HCT116 (cell line): Measurements from ENCODE around the gene ZNF536. TPM values are rescaled to one million over a fixed set of nuclear protein-coding genes. Genes with fewer than 3 reads are reported as not detected.

ENCODE experiments used
- ATAC-seq: fragments of 200-7000 bp; cut with Tn5 transposase; 2 replicates; pipeline ENCODE4 v1.9.1; 2020; ENCODE audit warnings: mild to moderate bottlenecking, moderate library complexity
- BruUV-seq: library from RNA; stranded (reverse); fragments of 400-500 nt; replicated peaks from 2 replicates; lab custom pipeline; 2021; lab: Mats Ljungman, UMichigan
- CTCF ChIA-PET: fragments of 300-600 bp; sonication (Branson Sonifier 250); formaldehyde crosslinking; loops from one replicate; lab custom pipeline; 2021; ENCODE audit warnings: antibody characterized with exemption; lab: Charles Lee
- POLR2A ChIA-PET: fragments of 300-600, 350-600 bp; sonication (Branson Sonifier 250); formaldehyde crosslinking; loops from one replicate; lab custom pipeline; 2021; ENCODE audit warnings: antibody characterized with exemption; lab: Charles Lee
- RAD21 ChIA-PET, 2 experiments: fragments of 300-600 bp; sonication (Branson Sonifier 250); formaldehyde crosslinking; loops; one replicate each; lab custom pipeline; 2023; ENCODE audit warnings: low total read pairs in 2 of 2; ENCODE audit not compliant: uncharacterized antibody in 2 of 2, unreplicated experiment in 2 of 2, low non-redundant PET in 1 of 2; lab: Charles Lee
- DNase-seq: peaks from one replicate; pipeline ENCODE4 v3.0.0-alpha.2; 2010; ENCODE audit warnings: low read depth, low spot score
- H2AFZ ChIP-seq: fragments of 200-600 bp; shearing (Covaris generic), sonication (generic); 2 replicates; pipeline ENCODE4 v1.6.1; 2017; ENCODE audit warnings: low read depth, mixed run types, mixed read lengths, antibody characterized with exemption, low read length; ENCODE audit not compliant: poor library complexity, severe bottlenecking
- H3K27ac ChIP-seq: 2 replicates; pipeline ENCODE4 v1.5.1; 2012; ENCODE audit warnings: low read depth, low read length
- H3K27me3 ChIP-seq: fragments of 200-600 bp; sonication (generic); 2 replicates; pipeline ENCODE4 v1.6.1; 2016; ENCODE audit warnings: mixed run types, low read length, mixed read lengths; ENCODE audit not compliant: insufficient read depth
- H3K36me3 ChIP-seq, 2 experiments: fragments of 200-500 bp in 1 of 2; fragments of 200-600 bp in 1 of 2; sonication (Bioruptor generic) in 1 of 2; sonication (generic) in 1 of 2; 2 replicates each; pipeline versions ENCODE4 v1.5.1 to v1.6.1; 2014 to 2016; ENCODE audit warnings: low read length in 2 of 2, inconsistent platforms in 1 of 2, mixed read lengths in 1 of 2, mixed run types in 1 of 2; ENCODE audit not compliant: insufficient read depth in 2 of 2, control insufficient read depth in 1 of 2
- H3K4me1 ChIP-seq, 2 experiments: fragments of 200-600 bp in 1 of 2; sonication (generic) in 1 of 2; 2 replicates each; pipeline versions ENCODE4 v1.5.1 to v1.6.1; 2012 to 2017; ENCODE audit warnings: low read length in 2 of 2, inconsistent platforms in 1 of 2, mild to moderate bottlenecking in 1 of 2, mixed read lengths in 1 of 2, mixed run types in 1 of 2, moderate library complexity in 1 of 2; ENCODE audit not compliant: insufficient read depth in 2 of 2, control insufficient read depth in 1 of 2
- H3K4me2 ChIP-seq: fragments of 200-600 bp; sonication (generic); 2 replicates; pipeline ENCODE4 v1.6.1; 2017; ENCODE audit warnings: mixed run types, low read length, mixed read lengths
- H3K4me3 ChIP-seq, 2 experiments: fragments of 200-600 bp in 1 of 2; sonication (generic) in 1 of 2; replicated peaks in 1 of 2; 2 replicates each; pipeline ENCODE4 v1.5.1; 2011 to 2016; ENCODE audit warnings: low read length in 2 of 2, control low read depth in 1 of 2, low read depth in 1 of 2, mild to moderate bottlenecking in 1 of 2, mixed read lengths in 1 of 2, mixed run types in 1 of 2
- H3K79me2 ChIP-seq: fragments of 200-600 bp; sonication (generic); 2 replicates; pipeline ENCODE4 v1.6.1; 2017; ENCODE audit warnings: mild to moderate bottlenecking, mixed run types, low read length, moderate library complexity, mixed read lengths; ENCODE audit not compliant: insufficient read depth
- H3K9ac ChIP-seq: fragments of 200-600 bp; sonication (generic); 2 replicates; pipeline ENCODE4 v1.6.1; 2016; ENCODE audit warnings: low read length, mixed read lengths
- H3K9me2 ChIP-seq: fragments of 200-600 bp; sonication (generic), shearing (Covaris generic); 2 replicates; pipeline ENCODE4 v1.6.1; 2017; ENCODE audit warnings: mixed run types, mild to moderate bottlenecking, moderate library complexity; ENCODE audit not compliant: insufficient read depth
- H3K9me3 ChIP-seq, 2 experiments: fragments of 200-500 bp in 1 of 2; fragments of 200-600 bp in 1 of 2; sonication (Bioruptor generic) in 1 of 2; sonication (generic) in 1 of 2; 2 replicates each; pipeline ENCODE4 v1.6.1; 2014 to 2017; ENCODE audit warnings: low read length in 2 of 2, mixed read lengths in 2 of 2, inconsistent platforms in 1 of 2, low read depth in 1 of 2, mild to moderate bottlenecking in 1 of 2, mixed run types in 1 of 2, moderate library complexity in 1 of 2; ENCODE audit not compliant: control insufficient read depth in 1 of 2, insufficient read depth in 1 of 2
- H4K20me1 ChIP-seq: fragments of 200-600 bp; sonication (generic), shearing (Covaris generic); 2 replicates; pipeline ENCODE4 v1.6.1; 2017; ENCODE audit warnings: mixed run types, mild to moderate bottlenecking, moderate library complexity; ENCODE audit not compliant: insufficient read depth
- CEBPB ChIP-seq: IDR thresholded peaks from 2 replicates; pipeline ENCODE4 v1.6.1; 2012; ENCODE audit warnings: low read depth
- ELF1 ChIP-seq: IDR thresholded peaks from 2 replicates; pipeline ENCODE4 v1.6.1; 2012; ENCODE audit warnings: low read depth, borderline replicate concordance
- EZH2phosphoT487 ChIP-seq: fragments of 200-600 bp; IDR thresholded peaks from 2 replicates; pipeline ENCODE4 v1.6.1; 2018; ENCODE audit warnings: antibody characterized with exemption, borderline replicate concordance
- FOSL1 ChIP-seq: IDR thresholded peaks from 2 replicates; pipeline ENCODE4 v1.6.1; 2012; ENCODE audit warnings: low read depth
- POLR2AphosphoS5 ChIP-seq: IDR thresholded peaks from 2 replicates; pipeline ENCODE4 v1.6.1; 2011; ENCODE audit warnings: mild to moderate bottlenecking, low read depth, low read length, moderate library complexity
- RAD21 ChIP-seq: IDR thresholded peaks from 2 replicates; pipeline ENCODE4 v1.6.1; 2012; ENCODE audit warnings: low read depth, mild to moderate bottlenecking
- ZFX ChIP-seq: fragments of 450-650 bp; IDR thresholded peaks from 2 replicates; pipeline ENCODE4 v1.6.1; 2017
- ZNF274 ChIP-seq: fragments of 200-500 bp; sonication (Bioruptor generic); IDR thresholded peaks from 2 replicates; pipeline ENCODE4 v1.6.1; 2014; ENCODE audit warnings: mild to moderate bottlenecking, low read depth, low read length, inconsistent platforms
- intact Hi-C: fragments of 100-400 bp; cut with micrococcal nuclease; formaldehyde crosslinking; loops from 2 replicates; pipeline ENCODE4 v1.10.0; 2022
- total RNA-seq: library from RNA; stranded (reverse); gene quantifications from one replicate; pipeline ENCODE4 v1.2.1, GENCODE V29; 2021; ENCODE audit not compliant: unreplicated experiment
- TF ChIP-seq, protein P1 (sequence below): IDR thresholded peaks from 2 replicates; pipeline ENCODE4 v1.6.1; 2011; ENCODE audit warnings: mild to moderate bottlenecking, low read length, moderate library complexity; ENCODE audit not compliant: insufficient replicate concordance; ENCODE audit errors: extremely low read depth
- TF ChIP-seq, protein P2 (sequence below), 3 experiments: fragments of 200-600 bp in 1 of 3; sonication (generic) in 1 of 3; IDR thresholded peaks in 2 of 3; conservative IDR thresholded peaks in 1 of 3; 2 replicates each; pipeline ENCODE4 v1.5.1; 2012 to 2017; ENCODE audit warnings: low read depth in 2 of 3, low read length in 2 of 3, antibody characterized with exemption in 1 of 3, borderline replicate concordance in 1 of 3, control low read depth in 1 of 3, mild to moderate bottlenecking in 1 of 3, mixed read lengths in 1 of 3, mixed run types in 1 of 3, moderate library complexity in 1 of 3; ENCODE audit not compliant: insufficient read depth in 1 of 3
- TF ChIP-seq, protein P3 (sequence below): IDR thresholded peaks from 2 replicates; pipeline ENCODE4 v1.6.1; 2012; ENCODE audit warnings: low read depth

The ZNF536 gene
- total RNA-seq, 1 experiment from 2014 or later, result not detected

DNA sequence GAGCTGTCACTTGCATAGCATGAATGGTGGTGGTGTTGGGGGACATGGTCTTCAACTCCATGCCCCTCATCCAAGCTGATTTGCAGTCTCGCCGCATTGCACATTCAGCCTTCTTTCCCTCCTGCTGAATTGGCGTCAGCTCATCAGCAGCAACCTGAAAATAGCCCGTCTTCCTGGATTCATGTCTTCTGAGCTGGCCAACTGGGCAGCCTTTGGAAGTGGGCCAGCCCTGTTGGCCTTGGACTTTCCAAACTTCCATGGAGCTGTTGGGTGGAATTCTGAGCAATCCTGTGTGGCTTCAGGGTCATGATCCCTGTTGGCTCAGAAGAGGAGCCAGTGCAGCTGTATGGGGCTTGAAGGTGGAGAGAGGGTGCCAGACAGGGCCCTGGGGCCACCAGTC lies 68.8 kb downstream of the ZNF536 start:
- ChIA-PET POLR2A (no interaction called here), CTCF (no interaction called here), RAD21 (no interaction called here)
- Histone ChIP-seq H3K27me3 (no peaks in the 10 kb centered on the region; the same call in 1 of the 2 replicates), H3K36me3 (no peaks in the 10 kb centered on the region), H4K20me1 (no peaks in the 10 kb centered on the region), H3K4me3 (no peak overlapping the region), H2AFZ (no peak overlapping the region), H3K4me1 (no peaks in the 10 kb centered on the region), H3K27ac (no peak overlapping the region), H3K79me2 (no peaks in the 10 kb centered on the region), H3K9me2 (no peaks in the 10 kb centered on the region), H3K9ac (no peak overlapping the region), H3K9me3 (no peaks in the 10 kb centered on the region), H3K4me2 (no peak overlapping the region)
- no TSS peak for BruUV-seq
- ATAC-seq (no peak), DNase-seq (no peak)
- intact Hi-C loops, result no loop called here
- no peak for TF ChIP-seq ZFX
- TF ChIP-seq RAD21, result no peak
- TF ChIP-seq CEBPB, result no peak

DNA sequence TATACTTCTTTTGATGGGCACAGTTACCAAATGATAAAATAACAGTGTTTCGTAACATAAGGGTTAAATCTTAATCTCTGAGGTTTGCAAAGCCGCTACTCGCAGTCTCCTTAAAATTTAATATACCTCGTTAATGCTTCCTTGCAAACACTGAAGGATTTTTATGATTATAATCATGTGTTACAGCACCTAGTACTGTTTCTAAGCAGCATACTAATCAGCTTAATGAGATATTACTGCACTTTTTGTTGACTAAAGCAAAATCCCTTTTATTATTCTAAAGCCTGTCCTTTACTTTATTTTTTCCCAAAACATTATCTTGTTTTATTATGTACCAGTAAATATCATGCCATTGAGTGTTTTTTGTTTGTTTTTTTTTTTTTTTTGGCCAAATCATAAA lies 70.5 kb downstream of the ZNF536 start:
- H3K79me2 ChIP-seq, result no peaks in the 10 kb centered on the region
- no peaks in the 10 kb centered on the region for H3K4me1 ChIP-seq
- ATAC-seq (no peak), DNase-seq (no peak)
- RAD21 ChIA-PET, result no interaction called here
- BruUV-seq, result no TSS peak
- intact Hi-C loops, result no loop called here
- no peaks in the 10 kb centered on the region for H3K9me2 ChIP-seq
- no peaks in the 10 kb centered on the region for H3K9me3 ChIP-seq
- H3K9ac ChIP-seq, result no peak overlapping the region
- peaks cover 9% of the 10 kb centered on the region for H3K27me3 ChIP-seq
- H4K20me1 ChIP-seq, result no peaks in the 10 kb centered on the region
- no peak overlapping the region for H3K27ac ChIP-seq
- H3K4me3 ChIP-seq, result no peak overlapping the region
- no peak overlapping the region for H3K4me2 ChIP-seq
- no peak overlapping the region for H2AFZ ChIP-seq
- POLR2A ChIA-PET, result no interaction called here
- H3K36me3 ChIP-seq, result no peaks in the 10 kb centered on the region
- no peak for TF ChIP-seq ZNF274
- no peak for TF ChIP-seq POLR2AphosphoS5
- TF ChIP-seq FOSL1, result no peak
- no peak for TF ChIP-seq EZH2phosphoT487
- TF ChIP-seq CEBPB, result no peak
- TF ChIP-seq, protein P1, sequence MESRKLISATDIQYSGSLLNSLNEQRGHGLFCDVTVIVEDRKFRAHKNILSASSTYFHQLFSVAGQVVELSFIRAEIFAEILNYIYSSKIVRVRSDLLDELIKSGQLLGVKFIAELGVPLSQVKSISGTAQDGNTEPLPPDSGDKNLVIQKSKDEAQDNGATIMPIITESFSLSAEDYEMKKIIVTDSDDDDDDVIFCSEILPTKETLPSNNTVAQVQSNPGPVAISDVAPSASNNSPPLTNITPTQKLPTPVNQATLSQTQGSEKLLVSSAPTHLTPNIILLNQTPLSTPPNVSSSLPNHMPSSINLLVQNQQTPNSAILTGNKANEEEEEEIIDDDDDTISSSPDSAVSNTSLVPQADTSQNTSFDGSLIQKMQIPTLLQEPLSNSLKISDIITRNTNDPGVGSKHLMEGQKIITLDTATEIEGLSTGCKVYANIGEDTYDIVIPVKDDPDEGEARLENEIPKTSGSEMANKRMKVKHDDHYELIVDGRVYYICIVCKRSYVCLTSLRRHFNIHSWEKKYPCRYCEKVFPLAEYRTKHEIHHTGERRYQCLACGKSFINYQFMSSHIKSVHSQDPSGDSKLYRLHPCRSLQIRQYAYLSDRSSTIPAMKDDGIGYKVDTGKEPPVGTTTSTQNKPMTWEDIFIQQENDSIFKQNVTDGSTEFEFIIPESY, result no peak
- no peak for TF ChIP-seq ELF1
- TF ChIP-seq, protein P2, sequence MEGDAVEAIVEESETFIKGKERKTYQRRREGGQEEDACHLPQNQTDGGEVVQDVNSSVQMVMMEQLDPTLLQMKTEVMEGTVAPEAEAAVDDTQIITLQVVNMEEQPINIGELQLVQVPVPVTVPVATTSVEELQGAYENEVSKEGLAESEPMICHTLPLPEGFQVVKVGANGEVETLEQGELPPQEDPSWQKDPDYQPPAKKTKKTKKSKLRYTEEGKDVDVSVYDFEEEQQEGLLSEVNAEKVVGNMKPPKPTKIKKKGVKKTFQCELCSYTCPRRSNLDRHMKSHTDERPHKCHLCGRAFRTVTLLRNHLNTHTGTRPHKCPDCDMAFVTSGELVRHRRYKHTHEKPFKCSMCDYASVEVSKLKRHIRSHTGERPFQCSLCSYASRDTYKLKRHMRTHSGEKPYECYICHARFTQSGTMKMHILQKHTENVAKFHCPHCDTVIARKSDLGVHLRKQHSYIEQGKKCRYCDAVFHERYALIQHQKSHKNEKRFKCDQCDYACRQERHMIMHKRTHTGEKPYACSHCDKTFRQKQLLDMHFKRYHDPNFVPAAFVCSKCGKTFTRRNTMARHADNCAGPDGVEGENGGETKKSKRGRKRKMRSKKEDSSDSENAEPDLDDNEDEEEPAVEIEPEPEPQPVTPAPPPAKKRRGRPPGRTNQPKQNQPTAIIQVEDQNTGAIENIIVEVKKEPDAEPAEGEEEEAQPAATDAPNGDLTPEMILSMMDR (IDR thresholded peaks at IDR 0.05 in 2 of 3, conservative IDR thresholded peaks at IDR 0.05 in 1 of 3; ENCODE audit: borderline replicate concordance in 1 of 3, insufficient read depth in 1 of 3, low read depth in 2 of 3, low read length in 2 of 3), result no peak
- TF ChIP-seq, protein P3, sequence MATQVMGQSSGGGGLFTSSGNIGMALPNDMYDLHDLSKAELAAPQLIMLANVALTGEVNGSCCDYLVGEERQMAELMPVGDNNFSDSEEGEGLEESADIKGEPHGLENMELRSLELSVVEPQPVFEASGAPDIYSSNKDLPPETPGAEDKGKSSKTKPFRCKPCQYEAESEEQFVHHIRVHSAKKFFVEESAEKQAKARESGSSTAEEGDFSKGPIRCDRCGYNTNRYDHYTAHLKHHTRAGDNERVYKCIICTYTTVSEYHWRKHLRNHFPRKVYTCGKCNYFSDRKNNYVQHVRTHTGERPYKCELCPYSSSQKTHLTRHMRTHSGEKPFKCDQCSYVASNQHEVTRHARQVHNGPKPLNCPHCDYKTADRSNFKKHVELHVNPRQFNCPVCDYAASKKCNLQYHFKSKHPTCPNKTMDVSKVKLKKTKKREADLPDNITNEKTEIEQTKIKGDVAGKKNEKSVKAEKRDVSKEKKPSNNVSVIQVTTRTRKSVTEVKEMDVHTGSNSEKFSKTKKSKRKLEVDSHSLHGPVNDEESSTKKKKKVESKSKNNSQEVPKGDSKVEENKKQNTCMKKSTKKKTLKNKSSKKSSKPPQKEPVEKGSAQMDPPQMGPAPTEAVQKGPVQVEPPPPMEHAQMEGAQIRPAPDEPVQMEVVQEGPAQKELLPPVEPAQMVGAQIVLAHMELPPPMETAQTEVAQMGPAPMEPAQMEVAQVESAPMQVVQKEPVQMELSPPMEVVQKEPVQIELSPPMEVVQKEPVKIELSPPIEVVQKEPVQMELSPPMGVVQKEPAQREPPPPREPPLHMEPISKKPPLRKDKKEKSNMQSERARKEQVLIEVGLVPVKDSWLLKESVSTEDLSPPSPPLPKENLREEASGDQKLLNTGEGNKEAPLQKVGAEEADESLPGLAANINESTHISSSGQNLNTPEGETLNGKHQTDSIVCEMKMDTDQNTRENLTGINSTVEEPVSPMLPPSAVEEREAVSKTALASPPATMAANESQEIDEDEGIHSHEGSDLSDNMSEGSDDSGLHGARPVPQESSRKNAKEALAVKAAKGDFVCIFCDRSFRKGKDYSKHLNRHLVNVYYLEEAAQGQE, result no peak
- CTCF ChIA-PET, result no interaction called here
